ENCODE data around the gene DNAJB6.

Gene DNAJB6

DNA sequence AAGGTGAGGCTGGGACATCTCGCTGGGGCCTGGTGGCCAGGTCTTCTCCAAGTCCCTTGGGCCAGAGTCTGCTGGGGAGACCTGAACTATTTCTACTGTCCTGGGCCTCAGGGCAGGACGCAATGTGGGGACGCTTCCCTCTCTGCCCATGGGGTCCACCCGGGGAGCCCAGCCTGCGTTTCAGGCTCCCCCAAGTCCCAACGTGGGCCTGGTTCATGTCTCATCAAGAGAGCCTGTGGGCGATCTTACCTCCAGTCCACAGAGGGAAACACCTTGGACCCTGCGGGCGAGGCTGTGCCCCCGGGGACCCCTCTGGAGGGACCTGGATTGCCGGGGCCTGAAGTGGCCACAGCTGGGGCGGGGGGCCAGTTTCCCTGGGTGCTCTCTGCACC lies 91.7 kb downstream of the DNAJB6 start:
- DNase-seq (ENCODE audit: low spot score), result no peak

DNA sequence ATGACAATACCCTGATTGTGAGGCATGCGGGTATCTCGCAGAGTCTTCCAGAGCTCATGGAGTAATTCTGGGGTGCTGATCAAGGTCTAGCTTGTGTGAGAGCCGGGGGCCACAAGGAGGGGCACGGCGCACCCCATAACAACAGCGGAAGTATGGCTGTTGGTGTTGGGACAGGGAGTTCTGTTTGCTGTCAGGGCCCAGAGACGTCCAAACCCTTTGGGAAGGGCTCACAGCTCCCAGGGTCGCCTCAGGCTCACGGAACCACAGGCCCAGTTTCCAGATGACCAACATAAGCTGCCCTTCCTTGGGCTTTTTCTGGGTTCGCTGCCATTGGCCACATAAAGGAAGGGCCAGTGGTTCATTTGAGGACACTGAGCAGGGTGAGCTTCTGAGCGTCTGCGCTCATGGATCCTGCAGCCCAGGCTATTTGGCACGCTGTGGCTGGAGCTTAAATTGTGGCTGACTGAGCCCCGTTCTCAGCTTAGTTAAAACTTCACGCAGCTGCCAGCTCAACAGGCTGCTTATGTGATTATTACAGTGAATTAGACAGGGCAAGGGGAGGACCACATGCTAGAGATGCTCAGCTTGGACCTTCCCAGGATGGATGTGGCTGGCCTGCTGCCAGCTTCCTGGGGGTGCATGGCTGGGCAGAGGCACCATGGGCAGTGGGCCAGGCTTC lies 92.3 kb downstream of the DNAJB6 start:
- DNase-seq (ENCODE audit: low spot score), result no peak

GRCh38 chr7:157429680-157430224 lies 92.9 kb downstream of the DNAJB6 start:
- no peak for DNase-seq (ENCODE audit: low spot score)

- no peak for DNase-seq (ENCODE audit: low spot score)
Observed at GRCh38 chr7:157430721-157431120, 93.9 kb downstream of the DNAJB6 start.

DNA sequence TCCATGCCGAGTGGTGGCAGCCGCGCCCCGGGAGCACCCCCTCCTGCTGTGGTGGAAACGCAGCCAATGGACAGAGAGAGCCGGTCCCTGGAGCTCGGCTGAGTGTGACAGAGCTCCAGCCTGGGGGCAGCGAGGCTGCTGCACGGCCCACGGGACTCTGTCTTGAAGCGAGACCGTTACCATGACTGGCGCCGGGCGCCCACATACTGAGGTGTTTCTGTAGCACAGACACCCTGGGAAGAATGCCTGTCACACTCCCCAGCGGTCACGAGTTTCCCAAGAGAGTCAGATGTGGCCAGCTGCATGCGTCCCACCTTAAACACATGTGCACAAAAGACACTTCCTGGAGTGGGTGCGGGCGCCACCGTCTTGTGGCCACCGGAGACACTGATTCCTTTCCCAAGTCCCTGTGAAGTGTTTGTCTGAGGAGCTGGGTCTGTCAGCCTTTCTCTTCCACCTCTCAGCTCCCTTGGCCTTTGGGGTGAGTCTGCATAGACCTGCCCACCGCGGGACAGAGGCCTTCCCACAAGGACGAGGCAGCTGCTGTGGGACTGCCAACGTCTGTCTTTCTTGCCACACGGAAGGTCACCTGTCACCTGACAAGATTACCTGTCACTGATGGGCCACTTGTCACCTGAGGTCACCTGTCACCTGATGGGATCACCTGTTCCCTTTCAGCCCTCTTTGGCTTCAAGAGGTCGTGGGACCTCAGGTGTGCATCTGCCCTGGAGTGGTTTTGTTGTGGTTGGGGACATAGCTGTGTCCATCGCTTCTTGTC lies 94.6 kb downstream of the DNAJB6 start:
- no peak for DNase-seq (ENCODE audit: low spot score)

DNA sequence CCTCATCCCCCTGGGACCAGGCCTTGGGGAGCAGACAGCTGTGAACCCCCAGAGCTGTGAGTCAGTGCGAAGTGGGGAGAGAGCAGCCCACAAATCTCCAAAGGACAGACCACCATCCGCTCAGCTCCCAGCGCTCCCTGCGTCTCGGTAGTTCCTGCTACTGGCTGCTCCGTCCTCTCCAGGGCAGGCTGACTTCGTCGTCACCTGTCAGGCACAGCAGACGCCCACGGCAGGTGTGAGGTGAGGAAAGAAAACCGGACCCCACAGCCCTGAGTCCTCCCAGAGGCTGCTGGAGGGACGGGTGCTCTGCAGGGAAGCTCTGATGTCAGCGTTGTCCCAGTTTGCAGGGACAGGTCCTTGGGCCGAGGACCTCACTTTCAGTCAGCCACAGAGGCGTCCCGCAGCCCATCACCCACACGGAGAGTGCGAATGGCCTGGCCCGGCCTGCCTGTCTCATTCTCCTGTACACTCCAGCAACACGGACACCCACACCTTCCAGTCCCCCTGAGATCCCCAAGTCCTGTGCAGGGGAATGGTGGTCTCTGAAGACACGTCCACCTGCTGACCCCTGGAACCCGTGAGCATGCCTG lies 95.2 kb downstream of the DNAJB6 start:
- no peak for DNase-seq (ENCODE audit: low spot score)

- DNase-seq (ENCODE audit: low spot score), result no peak
Observed at GRCh38 chr7:157432541-157432956, 95.7 kb downstream of the DNAJB6 start.

- peak; percentile 42 for DNase-seq (ENCODE audit: low spot score)
Observed at GRCh38 chr7:157432957-157433576, 96.3 kb downstream of the DNAJB6 start.

GRCh38 chr7:157433628-157434027 lies 96.8 kb downstream of the DNAJB6 start:
- no peak for DNase-seq (ENCODE audit: low spot score)

DNA sequence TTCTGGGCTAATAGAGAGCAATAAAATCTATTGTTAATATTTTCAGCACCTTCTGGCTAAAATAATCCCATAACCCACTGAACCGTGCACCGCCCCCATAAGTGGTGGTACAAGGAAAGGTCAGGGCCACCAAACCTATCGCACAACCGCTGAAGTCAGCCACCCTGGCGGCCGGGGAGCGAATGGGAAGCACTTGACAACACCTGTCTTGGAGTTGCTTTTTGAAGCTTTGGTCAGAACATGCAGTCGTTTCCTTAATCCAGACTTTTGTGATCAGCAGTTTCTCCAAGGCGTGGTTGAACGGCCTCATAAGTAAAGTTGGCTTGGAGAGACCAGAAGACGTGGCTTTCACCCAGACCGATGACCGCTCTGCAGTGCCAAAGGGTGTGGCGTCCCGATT lies 97.4 kb downstream of the DNAJB6 start:
- no peak for DNase-seq (ENCODE audit: low spot score)

DNA sequence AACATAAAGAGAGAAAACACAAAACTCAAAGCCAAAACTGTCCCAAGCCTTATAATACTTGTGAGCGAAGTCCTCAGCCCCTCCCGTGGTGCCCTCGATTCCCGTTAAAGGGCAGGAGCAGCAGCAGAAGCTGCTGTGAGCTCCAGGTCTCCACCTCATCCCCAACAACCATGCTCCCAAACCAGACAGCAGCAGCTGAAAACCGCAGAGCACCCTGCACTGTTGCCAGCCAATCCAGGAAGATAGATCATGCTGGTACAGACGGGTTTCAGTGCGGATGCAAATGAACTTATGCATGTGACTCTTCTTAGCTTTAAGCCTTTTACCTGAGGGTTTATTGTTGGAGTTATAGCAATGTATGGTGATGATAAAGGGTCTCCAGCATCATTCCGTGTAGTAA lies 97.9 kb downstream of the DNAJB6 start:
- no peak for DNase-seq (ENCODE audit: low spot score)

GRCh38 chr7:157436076-157436475 lies 99.3 kb downstream of the DNAJB6 start:
- DNase-seq (ENCODE audit: low spot score), result no peak

- no peak for DNase-seq (ENCODE audit: low spot score)
Observed at GRCh38 chr7:157436763-157437480, 100.1 kb downstream of the DNAJB6 start.

DNA sequence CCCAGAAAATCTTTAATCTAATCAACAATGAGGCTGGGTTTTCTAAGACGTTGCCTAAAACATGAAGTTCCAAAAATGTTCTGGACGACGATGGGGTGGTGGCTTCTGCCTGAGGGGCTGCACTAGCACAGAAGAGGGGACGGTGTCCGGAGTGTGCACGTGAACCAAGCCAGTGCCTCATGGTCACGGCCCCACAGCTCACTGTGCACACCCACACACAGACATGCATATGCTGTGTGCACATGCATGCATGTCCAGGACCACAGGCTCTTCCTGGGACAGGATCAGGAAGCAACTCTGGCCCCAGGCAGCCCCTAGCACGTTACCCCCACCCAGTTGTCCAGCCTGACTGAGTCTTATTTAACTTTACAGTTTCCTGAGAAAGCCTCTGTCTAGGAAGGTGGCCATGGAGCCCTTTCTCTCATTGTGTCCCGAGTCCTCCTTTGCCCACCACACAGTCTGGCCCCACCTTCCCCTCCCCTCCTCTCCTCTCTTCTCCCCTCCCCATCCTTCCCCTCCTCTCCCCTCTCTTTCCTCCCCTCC lies 100.8 kb downstream of the DNAJB6 start:
- DNase-seq (ENCODE audit: low spot score), result no peak

GRCh38 chr7:157438121-157439025 lies 101.6 kb downstream of the DNAJB6 start:
- no peak for DNase-seq (ENCODE audit: low spot score)

GRCh38 chr7:157439149-157439548 lies 102.3 kb downstream of the DNAJB6 start:
- DNase-seq (ENCODE audit: low spot score), result no peak

GRCh38 chr7:157439761-157440160 lies 103.0 kb downstream of the DNAJB6 start:
- DNase-seq (ENCODE audit: low spot score), result no peak

GRCh38 chr7:157440346-157441022 lies 103.7 kb downstream of the DNAJB6 start:
- DNase-seq (ENCODE audit: low spot score), result no peak

GRCh38 chr7:157441023-157441399 lies 104.2 kb downstream of the DNAJB6 start:
- DNase-seq (ENCODE audit: low spot score), result no peak

DNA sequence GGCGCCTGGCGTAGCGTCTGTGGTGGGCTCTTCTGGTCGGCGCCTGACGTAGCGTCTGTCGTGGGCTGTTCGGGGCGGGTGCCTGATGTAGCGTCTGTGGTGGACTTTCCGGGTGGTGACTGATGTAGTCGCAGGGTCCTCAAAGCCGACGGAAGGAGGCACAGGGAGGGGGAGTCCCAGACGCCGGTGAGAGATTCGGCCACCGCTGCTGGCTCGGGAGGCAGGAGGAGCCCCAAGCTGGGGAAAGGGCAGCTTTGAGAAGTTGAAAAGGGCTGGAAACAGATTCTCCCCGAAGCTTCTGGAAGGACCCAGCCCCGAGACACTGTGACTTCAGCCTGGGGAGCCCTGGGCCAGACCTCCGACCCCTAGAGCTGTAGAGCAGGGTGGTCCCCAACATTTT lies 105.7 kb downstream of the DNAJB6 start:
- no peak for DNase-seq (ENCODE audit: low spot score)

Data from cerebellar cortex (tissue), 1 donor.